ENCODE measurements around the gene DYTN. TPM values are rescaled to one million over a fixed set of nuclear protein-coding genes. Genes with fewer than 3 reads are reported as not detected.

The DYTN gene
- total RNA-seq, 1 experiment from 2014 or later: not detected

DNA sequence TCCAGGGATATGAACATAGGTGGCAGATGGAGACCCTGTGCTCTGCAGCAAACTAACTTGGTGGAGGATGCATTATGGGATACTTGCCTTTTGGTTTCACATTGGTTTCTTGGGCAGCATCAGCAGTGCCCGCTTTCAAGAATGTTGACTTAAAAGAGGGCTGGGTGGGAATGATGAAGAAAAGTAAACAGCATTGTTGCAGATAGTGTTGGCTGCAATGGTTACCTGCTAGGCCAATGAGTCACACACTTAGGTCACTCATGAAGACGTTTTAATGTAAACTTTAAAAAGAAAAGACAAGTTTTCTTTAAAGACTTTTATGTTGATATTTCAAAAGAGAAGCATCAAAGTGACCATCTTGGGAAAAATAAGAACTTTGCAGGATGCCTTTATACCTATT is 102.0 kb downstream of the DYTN start:
- no peak for DNase-seq (ENCODE audit: low spot score)

DNA sequence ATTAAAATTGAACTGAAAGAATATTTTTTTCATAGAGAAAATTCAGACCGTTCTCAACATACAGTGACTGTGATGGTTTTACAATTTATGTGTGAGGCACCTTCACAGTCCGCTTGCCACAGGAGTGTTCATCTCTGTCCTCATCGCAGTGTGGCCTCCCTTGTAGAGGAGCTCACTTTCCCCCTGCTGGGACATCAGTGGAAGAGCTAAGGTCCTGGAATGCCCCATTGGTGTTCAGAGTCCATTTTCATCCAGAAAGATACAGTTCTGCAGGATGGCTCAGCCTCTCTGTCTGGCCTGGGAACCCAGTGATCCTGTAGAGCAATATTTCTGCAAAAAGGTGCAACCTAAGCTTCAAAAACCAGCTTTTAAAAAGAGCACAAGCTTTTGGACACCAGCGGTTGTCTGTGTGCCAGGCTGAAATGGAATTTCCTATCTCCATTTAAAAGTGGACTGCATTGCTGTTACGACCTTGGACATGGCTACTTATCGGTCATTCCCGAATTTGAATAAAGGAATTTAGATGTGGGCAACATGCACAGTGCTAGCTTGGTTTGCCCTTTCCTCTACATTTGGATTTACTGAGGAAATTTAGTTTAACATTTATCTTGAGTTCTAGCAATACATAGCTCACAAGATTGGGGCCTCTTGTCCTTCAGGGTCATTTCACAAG is 102.6 kb downstream of the DYTN start:
- DNase-seq (ENCODE audit: low spot score): no peak

DNA sequence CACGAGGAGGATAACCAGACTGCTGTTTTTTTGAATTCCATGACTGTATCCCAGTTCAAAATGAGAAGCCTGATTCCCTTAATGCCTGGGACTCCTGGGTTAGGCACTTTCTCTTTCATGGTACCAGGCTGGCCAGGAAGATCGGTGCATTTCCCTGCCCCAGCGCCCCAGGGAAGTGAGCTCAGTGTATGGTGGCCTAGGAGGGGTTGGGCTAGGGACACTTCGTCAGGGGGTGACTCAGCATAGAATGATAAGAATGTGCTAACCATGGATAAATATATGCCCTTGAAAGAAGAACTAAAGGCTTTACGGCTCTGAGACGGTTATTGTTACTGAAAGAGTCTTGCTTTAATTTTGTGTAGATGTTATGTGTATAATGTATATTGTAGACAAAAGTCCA is 103.4 kb downstream of the DYTN start:
- DNase-seq (ENCODE audit: low spot score): no peak

DNA sequence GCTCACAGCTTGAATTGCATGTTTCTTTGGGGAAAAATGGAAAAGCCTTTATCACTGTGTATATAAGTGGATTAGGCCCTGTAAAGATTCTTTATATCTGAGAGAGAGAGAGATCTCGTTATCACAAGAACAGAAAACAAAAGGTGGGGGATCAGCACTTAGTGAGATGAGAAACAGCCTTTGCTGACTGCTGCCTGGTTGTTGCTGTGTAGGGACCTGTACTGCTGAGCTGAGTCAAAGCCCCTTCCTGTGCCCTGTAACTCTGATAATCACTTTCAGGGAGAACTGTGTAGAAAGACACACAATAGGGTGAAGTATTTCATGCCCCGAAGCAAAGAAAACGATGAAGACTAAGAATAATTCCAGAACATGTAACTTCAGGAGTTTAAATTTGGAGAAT is 106.5 kb downstream of the DYTN start:
- DNase-seq (ENCODE audit: low spot score): no peak

DNA sequence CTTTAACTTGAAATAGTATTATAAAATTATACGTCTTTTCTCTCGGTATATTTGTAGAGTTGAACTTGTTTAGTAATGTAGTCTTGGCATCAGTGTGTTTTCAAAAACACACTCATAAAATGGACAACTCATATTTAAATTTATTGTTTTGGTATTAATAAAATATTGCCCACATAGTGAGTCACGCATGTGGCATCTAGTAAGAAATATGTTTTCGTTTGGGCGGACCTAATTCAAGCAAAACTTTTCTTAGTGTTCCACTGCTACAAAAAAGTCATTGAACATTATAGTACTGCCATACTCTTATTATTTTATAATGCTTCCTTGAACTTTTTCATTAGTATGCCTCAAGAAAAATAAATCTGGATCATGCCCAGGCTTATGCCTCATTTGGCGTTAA is 107.0 kb downstream of the DYTN start:
- no peak for DNase-seq (ENCODE audit: low spot score)

DNA sequence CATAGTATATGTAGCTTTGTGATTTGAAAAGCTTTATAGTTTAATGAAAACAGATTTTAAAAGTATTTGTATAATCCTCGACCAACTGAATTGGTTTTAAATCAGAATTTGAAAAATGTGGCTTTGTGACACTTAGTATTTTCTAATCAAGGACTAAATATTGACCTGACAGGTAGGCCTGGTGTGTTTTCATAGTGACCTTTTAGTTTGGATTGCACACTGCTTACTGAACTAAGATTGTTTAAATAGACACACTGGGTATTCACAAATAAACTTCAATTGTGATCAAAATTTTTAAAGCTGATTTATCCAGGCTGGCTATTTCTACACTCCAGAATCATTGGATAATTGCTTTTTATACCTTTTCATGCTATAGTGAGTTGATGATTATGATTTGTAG is 107.7 kb downstream of the DYTN start:
- no peak for DNase-seq (ENCODE audit: low spot score)

DNA sequence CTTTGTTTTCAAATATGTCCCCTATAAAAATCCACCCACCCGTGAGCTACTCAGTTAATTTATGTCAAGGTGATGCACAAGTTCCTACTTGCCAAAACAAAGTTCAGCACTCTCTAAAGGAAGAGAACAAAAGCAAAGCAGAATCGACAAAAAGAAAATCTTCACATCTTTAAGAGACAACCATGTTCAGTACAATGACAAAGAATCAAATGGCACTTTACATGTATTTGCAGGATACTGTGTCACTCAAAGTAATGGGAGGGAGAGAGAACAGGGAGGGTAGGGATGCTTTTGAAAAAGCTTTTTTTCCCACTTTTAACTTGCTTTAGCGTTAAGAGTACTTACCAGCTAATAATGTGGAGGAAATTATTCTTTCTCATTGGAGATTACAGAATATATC is 115.0 kb downstream of the DYTN start:
- DNase-seq (ENCODE audit: low spot score): no peak

Small RNA genes within 50 kb of the gene (small RNA-seq; reads per million reads assigned to genes)
- not detected for gene RF00019

Other genes with a start within 250 kb of the DYTN start
- gene FAM237A, start 75.9 kb downstream of the DYTN start, total RNA-seq (2014; rRNA removed; shearing (Covaris generic)): not detected in 2 replicates
- gene MDH1B, start 46.9 kb upstream of the DYTN start, total RNA-seq (2014; rRNA removed; shearing (Covaris generic)): 0.44 TPM in 1 of 2 replicates, not detected in the other
- gene FASTKD2, start 47.2 kb upstream of the DYTN start, total RNA-seq (2014; rRNA removed; shearing (Covaris generic)): 15.7 and 17.0 TPM in 2 replicates
- gene CPO, start 221.1 kb upstream of the DYTN start, total RNA-seq (2014; rRNA removed; shearing (Covaris generic)): not detected in 2 replicates